ENCODE results near the gene MAEA. TPM values are rescaled to one million over a fixed set of nuclear protein-coding genes. Genes with fewer than 3 reads are reported as not detected.

The MAEA gene
- total and polyA plus RNA-seq, 2 experiments from 2014 or later: 57.3 to 85.0 TPM

DNA sequence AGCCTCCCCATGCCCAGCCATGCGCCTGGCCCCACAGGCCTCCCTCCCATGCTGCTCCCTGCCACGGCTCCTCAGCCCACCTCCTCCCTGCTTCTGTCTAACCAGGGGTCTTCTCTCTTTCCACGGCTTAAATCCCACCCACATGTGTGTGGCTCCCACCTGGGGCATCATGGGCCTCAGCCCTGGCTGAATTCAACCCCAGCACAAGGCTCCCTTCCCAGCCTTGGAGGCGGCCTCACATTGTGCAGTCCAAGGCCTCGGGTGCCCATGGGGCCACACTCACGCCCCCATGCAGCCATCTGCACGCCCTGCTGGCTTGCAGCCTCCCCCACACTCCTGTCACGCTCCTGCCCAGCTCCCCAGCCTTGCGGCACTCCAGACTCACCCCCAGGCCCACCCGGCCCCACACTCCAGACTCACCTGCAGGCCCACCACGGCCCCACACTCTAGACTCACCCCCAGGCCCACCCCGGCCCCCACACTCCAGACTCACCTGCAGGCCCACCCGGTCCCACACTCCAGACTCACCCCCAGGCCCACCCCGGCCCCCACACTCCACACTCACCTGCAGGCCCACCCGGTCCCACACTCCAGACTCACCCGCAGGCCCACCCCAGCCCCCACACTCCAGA is 27.0 kb downstream of the MAEA start:
- 0 out of 2 replicates have a peak, but pooled peaks cover 3% of the 10 kb centered on the region for H3F3A ChIP-seq (ENCODE audit: insufficient read depth)
- no peaks in the 10 kb centered on the region for H3K4me1 ChIP-seq (ENCODE audit: insufficient read depth)
- H3K9me3 ChIP-seq (ENCODE audit: low read depth): no peaks in the 10 kb centered on the region
- no peak overlapping the region for H3K4me2 ChIP-seq (ENCODE audit: unreplicated experiment)
- no peak overlapping the region for H2AFZ ChIP-seq
- 79 to 82% methylated on average over 10 to 16 of the region's 16 CpGs for WGBS, 2 experiments (ENCODE audit: low coverage in 1 of 2, low lambda C conversion rate in 2 of 2, missing lambda C conversion rate in 2 of 2)
- in situ Hi-C loops (cut with MboI): no loop called here
- H4K20me1 ChIP-seq (ENCODE audit: insufficient read depth): no peaks in the 10 kb centered on the region
- H3K4me3 ChIP-seq: no peak overlapping the region
- H3K27ac ChIP-seq: no peak overlapping the region
- no peaks in the 10 kb centered on the region for H3K9me2 ChIP-seq (ENCODE audit: insufficient read depth)
- peaks cover 80% of the 10 kb centered on the region for H3K79me2 ChIP-seq (ENCODE audit: insufficient read depth)
- peaks cover 20% of the 10 kb centered on the region; the same call in 1 of the 2 replicates for H3K36me3 ChIP-seq (ENCODE audit: low read depth)
- no peak overlapping the region for H3K9ac ChIP-seq
- H3K27me3 ChIP-seq (replicated peaks; ENCODE audit: insufficient read depth): no peaks in the 10 kb centered on the region
- no peak for TF ChIP-seq EZH2 (IDR thresholded peaks at IDR 0.05; ENCODE audit: insufficient read depth, poor library complexity, severe bottlenecking)
- no peak for TF ChIP-seq EZH2phosphoT487 (IDR thresholded peaks at IDR 0.05; ENCODE audit: insufficient read depth, low read depth)
- DNase-seq: no peak

- Histone ChIP-seq H3K4me3 (no peak overlapping the region), H3K27me3 (replicated peaks; ENCODE audit: insufficient read depth) (no peaks in the 10 kb centered on the region), H3K36me3 (ENCODE audit: low read depth) (peaks cover 20% of the 10 kb centered on the region; the same call in 1 of the 2 replicates), H3F3A (ENCODE audit: insufficient read depth) (peaks cover 6% of the 10 kb centered on the region; the same call in 1 of the 2 replicates), H3K9ac (no peak overlapping the region), H3K4me2 (ENCODE audit: unreplicated experiment) (no peak overlapping the region), H4K20me1 (ENCODE audit: insufficient read depth) (no peaks in the 10 kb centered on the region), H3K4me1 (ENCODE audit: insufficient read depth) (no peaks in the 10 kb centered on the region), H2AFZ (no peak overlapping the region), H3K9me2 (ENCODE audit: insufficient read depth) (no peaks in the 10 kb centered on the region), H3K27ac (no peak overlapping the region), H3K79me2 (ENCODE audit: insufficient read depth) (peaks cover 80% of the 10 kb centered on the region), H3K9me3 (ENCODE audit: low read depth) (no peaks in the 10 kb centered on the region)
- no peak for TF ChIP-seq EZH2 (IDR thresholded peaks at IDR 0.05; ENCODE audit: insufficient read depth, poor library complexity, severe bottlenecking)
- no peak for TF ChIP-seq EZH2phosphoT487 (IDR thresholded peaks at IDR 0.05; ENCODE audit: insufficient read depth, low read depth)
- WGBS, 2 experiments (ENCODE audit: low coverage in 1 of 2, low lambda C conversion rate in 2 of 2, missing lambda C conversion rate in 2 of 2): 92 to 95% methylated on average over 18 to 28 of the region's 29 CpGs
- DNase-seq: no peak
- in situ Hi-C loops (cut with MboI): no loop called here
Observed at GRCh38 chr4:1317177-1318045, 27.7 kb downstream of the MAEA start.

DNA sequence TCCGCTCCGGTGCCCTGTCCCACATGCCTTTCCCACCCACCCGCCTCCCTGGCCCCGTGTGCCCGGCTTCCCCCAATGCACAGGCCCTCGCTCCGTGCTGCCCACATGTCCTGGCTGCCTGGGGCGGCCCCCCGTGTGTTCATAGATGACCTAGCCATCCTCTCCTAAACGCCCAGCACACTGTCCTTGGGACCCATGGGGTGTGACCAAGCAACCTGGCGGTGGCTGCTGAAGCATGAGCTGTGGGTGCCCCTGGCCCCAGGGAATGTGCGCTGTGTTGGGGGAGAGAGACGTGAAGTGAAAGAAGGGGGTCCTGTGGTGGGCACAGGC is 28.3 kb downstream of the MAEA start:
- in situ Hi-C loops (cut with MboI): no loop called here
- Histone ChIP-seq H3K79me2 (ENCODE audit: insufficient read depth) (peaks cover 77% of the 10 kb centered on the region), H4K20me1 (ENCODE audit: insufficient read depth) (no peaks in the 10 kb centered on the region), H3K27ac (no peak overlapping the region), H3K4me1 (ENCODE audit: insufficient read depth) (no peaks in the 10 kb centered on the region), H3K9me2 (ENCODE audit: insufficient read depth) (no peaks in the 10 kb centered on the region), H3F3A (ENCODE audit: insufficient read depth) (peaks cover 12% of the 10 kb centered on the region), H3K36me3 (ENCODE audit: low read depth) (peaks cover 21% of the 10 kb centered on the region; the same call in 1 of the 2 replicates), H2AFZ (no peak overlapping the region), H3K9me3 (ENCODE audit: low read depth) (no peaks in the 10 kb centered on the region), H3K4me2 (ENCODE audit: unreplicated experiment) (no peak overlapping the region), H3K4me3 (no peak overlapping the region), H3K27me3 (replicated peaks; ENCODE audit: insufficient read depth) (no peaks in the 10 kb centered on the region), H3K9ac (no peak overlapping the region)
- DNase-seq: no peak
- no peak for TF ChIP-seq EZH2 (IDR thresholded peaks at IDR 0.05; ENCODE audit: insufficient read depth, poor library complexity, severe bottlenecking)
- no peak for TF ChIP-seq EZH2phosphoT487 (IDR thresholded peaks at IDR 0.05; ENCODE audit: insufficient read depth, low read depth)
- 98 to 99% methylated on average over 12 to 13 of the region's 13 CpGs for WGBS, 2 experiments (ENCODE audit: low coverage in 1 of 2, low lambda C conversion rate in 2 of 2, missing lambda C conversion rate in 2 of 2)

- Histone ChIP-seq H3K9ac (no peak overlapping the region), H3K4me2 (ENCODE audit: unreplicated experiment) (no peak overlapping the region), H2AFZ (no peak overlapping the region), H3K27ac (no peak overlapping the region), H3K79me2 (ENCODE audit: insufficient read depth) (peaks cover 71% of the 10 kb centered on the region), H3K9me3 (ENCODE audit: low read depth) (no peaks in the 10 kb centered on the region), H3K9me2 (ENCODE audit: insufficient read depth) (no peaks in the 10 kb centered on the region), H4K20me1 (ENCODE audit: insufficient read depth) (no peaks in the 10 kb centered on the region), H3K27me3 (replicated peaks; ENCODE audit: insufficient read depth) (no peaks in the 10 kb centered on the region), H3K4me1 (ENCODE audit: insufficient read depth) (no peaks in the 10 kb centered on the region), H3K36me3 (ENCODE audit: low read depth) (peaks cover 28% of the 10 kb centered on the region), H3F3A (ENCODE audit: insufficient read depth) (peaks cover 18% of the 10 kb centered on the region), H3K4me3 (no peak overlapping the region)
- 86 to 88% methylated on average over 17 to 18 of the region's 18 CpGs for WGBS, 2 experiments (ENCODE audit: low coverage in 1 of 2, low lambda C conversion rate in 2 of 2, missing lambda C conversion rate in 2 of 2)
- DNase-seq: no peak
- in situ Hi-C loops (cut with MboI): no loop called here
- no peak for TF ChIP-seq EZH2phosphoT487 (IDR thresholded peaks at IDR 0.05; ENCODE audit: insufficient read depth, low read depth)
- TF ChIP-seq EZH2 (IDR thresholded peaks at IDR 0.05; ENCODE audit: insufficient read depth, poor library complexity, severe bottlenecking): no peak
Observed at GRCh38 chr4:1318488-1319213, 29.0 kb downstream of the MAEA start.
